Fibroblast of lung (primary cell): ENCODE data around the gene TAS2R13. TPM values are rescaled to one million over a fixed set of nuclear protein-coding genes. Genes with fewer than 3 reads are reported as not detected.

Source experiments
- DNase-seq, 2 donors: peaks; one replicate each; pipeline versions ENCODE4 v3.0.0 to v3.0.0-alpha.2; 2010; ENCODE audit warnings: low read depth in 2 of 2
- H2AFZ ChIP-seq: 2 replicates; pipeline ENCODE4 v1.5.1; 2012; ENCODE audit warnings: low read length, control low read depth, inconsistent platforms
- H3K27ac ChIP-seq: 2 replicates; pipeline ENCODE4 v1.5.1; 2011; ENCODE audit warnings: low read length, control low read depth; ENCODE audit not compliant: insufficient read depth
- H3K27me3 ChIP-seq: 2 replicates; pipeline ENCODE4 v1.5.1; 2011; ENCODE audit warnings: mild to moderate bottlenecking, low read length; ENCODE audit not compliant: control insufficient read depth, insufficient read depth
- H3K36me3 ChIP-seq: 2 replicates; pipeline ENCODE4 v1.5.1; 2011; ENCODE audit warnings: low read length; ENCODE audit not compliant: control insufficient read depth, insufficient read depth
- H3K4me1 ChIP-seq: 2 replicates; pipeline ENCODE4 v1.5.1; 2011; ENCODE audit warnings: low read length; ENCODE audit not compliant: control insufficient read depth, insufficient read depth; ENCODE audit errors: extremely low read depth
- H3K4me2 ChIP-seq: 2 replicates; pipeline ENCODE4 v1.5.1; 2011; ENCODE audit warnings: low read length, control low read depth; ENCODE audit not compliant: insufficient read depth; ENCODE audit errors: extremely low read depth
- H3K4me3 ChIP-seq, 4 experiments: fragments of 200-600 bp in 1 of 4; sonication (generic) in 1 of 4; replicated peaks in 1 of 4; 2 replicates each; pipeline ENCODE4 v1.5.1; 2011 to 2016; ENCODE audit warnings: low read length in 4 of 4, low read depth in 3 of 4, mild to moderate bottlenecking in 3 of 4, control low read depth in 2 of 4, inconsistent platforms in 1 of 4, mixed read lengths in 1 of 4; ENCODE audit not compliant: insufficient read depth in 1 of 4; ENCODE audit errors: control extremely low read depth in 1 of 4
- H3K79me2 ChIP-seq: 2 replicates; pipeline ENCODE4 v1.5.1; 2012; ENCODE audit warnings: mild to moderate bottlenecking, low read length, inconsistent platforms; ENCODE audit not compliant: control insufficient read depth, insufficient read depth
- H3K9ac ChIP-seq: 2 replicates; pipeline ENCODE4 v1.5.1; 2011; ENCODE audit warnings: mild to moderate bottlenecking, low read length, control low read depth; ENCODE audit not compliant: insufficient read depth
- H3K9me3 ChIP-seq: 2 replicates; pipeline ENCODE4 v1.5.1; 2012; ENCODE audit warnings: low read depth, low read length; ENCODE audit not compliant: control insufficient read depth, insufficient read depth
- H4K20me1 ChIP-seq: 2 replicates; pipeline ENCODE4 v1.5.1; 2011; ENCODE audit warnings: low read length; ENCODE audit not compliant: control insufficient read depth, insufficient read depth; ENCODE audit errors: extremely low read depth
- CTCF ChIP-seq, 2 donors: IDR thresholded peaks in 1 of 2; conservative IDR thresholded peaks in 1 of 2; 1 replicate in 1 of 2; 2 replicates in 1 of 2; pipeline ENCODE4 v1.5.1; 2011 to 2012; ENCODE audit warnings: low read length in 2 of 2, control low read depth in 1 of 2, inconsistent platforms in 1 of 2, low read depth in 1 of 2, mild to moderate bottlenecking in 1 of 2
- EZH2 ChIP-seq: IDR thresholded peaks from 2 replicates; pipeline ENCODE4 v1.5.1; 2012; ENCODE audit warnings: low read length, control low read depth, mild to moderate bottlenecking; ENCODE audit errors: missing control alignments
- polyA plus RNA-seq, 2 donors: library from polyadenylated mRNA; depleted of rRNA in 1 of 2; stranded (reverse) in 1 of 2; unstranded in 1 of 2; fragments of >200 nt; gene quantifications; 2 replicates each; pipeline ENCODE4 v1.2.1, GENCODE V29; 2011 to 2012; ENCODE audit warnings: missing spikeins in 1 of 2
- total RNA-seq: library from RNA; depleted of rRNA; stranded (reverse); fragments of >200 nt; gene quantifications from 2 replicates; pipeline ENCODE4 v1.2.1, GENCODE V29; 2014

TAS2R13 gene
- total and polyA plus RNA-seq, 2 donors (not counting 1 experiment from before 2014, with no cell fraction given): 1.7 TPM; not detected in 1

GRCh38 chr12:10884086-10884725 lies 25.2 kb downstream of the TAS2R13 start, which contains the start of gene PRH1:
PRH1 (minus strand) TSS chr12:10884255; CDS start chr12:10884217, 38 bp downstream.
- Histone ChIP-seq H2AFZ (no peak within 1 kb of the TSS), H3K79me2 (no peaks in the 10 kb centered on the region), H3K4me1 (no peaks in the 10 kb centered on the region), H3K9ac (no peak within 1 kb of the TSS), H3K27ac (no peak within 1 kb of the TSS), H3K27me3 (no peaks in the 10 kb centered on the region), H3K9me3 (no peaks in the 10 kb centered on the region), H4K20me1 (no peaks in the 10 kb centered on the region), H3K36me3 (no peaks in the 10 kb centered on the region), H3K4me2 (no peak within 1 kb of the TSS), H3K4me3 (no peak within 1 kb of the TSS)
- TF ChIP-seq EZH2 (no peak), CTCF (conservative IDR thresholded peaks at IDR 0.05 in 1 of 2, IDR thresholded peaks at IDR 0.05 in 1 of 2; ENCODE audit: low read depth in 1 of 2, low read length in 2 of 2) (no peak)
- DNase-seq: no peak

GRCh38 chr12:10873378-10873777 lies 36.0 kb downstream of the TAS2R13 start:
- TF ChIP-seq EZH2 (no peak), CTCF (conservative IDR thresholded peaks at IDR 0.05 in 1 of 2, IDR thresholded peaks at IDR 0.05 in 1 of 2; ENCODE audit: low read depth in 1 of 2, low read length in 2 of 2) (no peak)
- no peak overlapping the region for H3K4me2 ChIP-seq
- no peak overlapping the region for H3K9ac ChIP-seq
- no peaks in the 10 kb centered on the region for H4K20me1 ChIP-seq
- no peaks in the 10 kb centered on the region for H3K9me3 ChIP-seq
- no peaks in the 10 kb centered on the region for H3K36me3 ChIP-seq
- no peaks in the 10 kb centered on the region for H3K27me3 ChIP-seq
- no peak overlapping the region for H2AFZ ChIP-seq
- no peak overlapping the region for H3K4me3 ChIP-seq
- no peak overlapping the region for H3K27ac ChIP-seq
- peak; percentile 28 to 61 for DNase-seq
- H3K79me2 ChIP-seq: no peaks in the 10 kb centered on the region
- no peaks in the 10 kb centered on the region for H3K4me1 ChIP-seq

GRCh38 chr12:10867381-10867780 lies 42.0 kb downstream of the TAS2R13 start:
- H3K4me2 ChIP-seq: no peak overlapping the region
- H3K9ac ChIP-seq: no peak overlapping the region
- H3K4me3 ChIP-seq: no peak overlapping the region
- H3K9me3 ChIP-seq: no peaks in the 10 kb centered on the region
- no peak for DNase-seq
- no peaks in the 10 kb centered on the region for H3K36me3 ChIP-seq
- TF ChIP-seq CTCF (conservative IDR thresholded peaks at IDR 0.05 in 1 of 2, IDR thresholded peaks at IDR 0.05 in 1 of 2; ENCODE audit: low read depth in 1 of 2, low read length in 2 of 2) (no peak), EZH2 (no peak)
- H2AFZ ChIP-seq: no peak overlapping the region
- no peaks in the 10 kb centered on the region for H4K20me1 ChIP-seq
- no peak overlapping the region for H3K27ac ChIP-seq
- H3K4me1 ChIP-seq: no peaks in the 10 kb centered on the region
- H3K79me2 ChIP-seq: no peaks in the 10 kb centered on the region
- H3K27me3 ChIP-seq: no peaks in the 10 kb centered on the region
